Measurements from ENCODE around the gene KRT71.
"Not testable (repeated sequence)": the region's sequence is repeated elsewhere in the genome, so short reads cannot be mapped to it uniquely, and the experiment has no call there.

KRT71 gene

GRCh38 chr12:52552681-52553195 lies at the start of gene KRT71:
Gene KRT71 (minus strand): TSS chr12:52553145. CDS start chr12:52553077, 68 bp downstream.
- no peak for DNase-seq

- no peak for DNase-seq
Observed at GRCh38 chr12:52602552-52602951, 49.6 kb upstream of the KRT71 start.

GRCh38 chr12:52601671-52602070 lies 48.7 kb upstream of the KRT71 start:
- no peak for DNase-seq

GRCh38 chr12:52600941-52601481 lies 48.1 kb upstream of the KRT71 start, which contains the start of gene KRT72:
Gene KRT72 (minus strand): TSS chr12:52601463. CDS start chr12:52601452, 11 bp downstream.
- DNase-seq = no peak

GRCh38 chr12:52600475-52600874 lies 47.5 kb upstream of the KRT71 start:
- DNase-seq = no peak

GRCh38 chr12:52600071-52600470 lies 47.1 kb upstream of the KRT71 start:
- no peak for DNase-seq

GRCh38 chr12:52598966-52599365 lies 46.0 kb upstream of the KRT71 start:
- DNase-seq = no peak

GRCh38 chr12:52594237-52594636 lies 41.3 kb upstream of the KRT71 start:
- not testable (repeated sequence) for DNase-seq

- DNase-seq = no peak
Observed at GRCh38 chr12:52591521-52591920, 38.6 kb upstream of the KRT71 start.

GRCh38 chr12:52590021-52590420 lies 37.1 kb upstream of the KRT71 start:
- DNase-seq = no peak

GRCh38 chr12:52587563-52587962 lies 34.6 kb upstream of the KRT71 start:
- no peak for DNase-seq

GRCh38 chr12:52585946-52586345 lies 33.0 kb upstream of the KRT71 start:
- DNase-seq = peak; percentile 35 to 44

- no peak for DNase-seq
Observed at GRCh38 chr12:52585066-52585465, 32.1 kb upstream of the KRT71 start.

GRCh38 chr12:52584156-52584682 lies 31.3 kb upstream of the KRT71 start:
- DNase-seq = no peak

- DNase-seq = peak; percentile 58 to 72
Observed at GRCh38 chr12:52582971-52583456, 30.1 kb upstream of the KRT71 start.

GRCh38 chr12:52582486-52582885 lies 29.5 kb upstream of the KRT71 start:
- no peak for DNase-seq

- no peak for DNase-seq
Observed at GRCh38 chr12:52581481-52581880, 28.5 kb upstream of the KRT71 start.

- no peak for DNase-seq
Observed at GRCh38 chr12:52581066-52581465, 28.1 kb upstream of the KRT71 start.

GRCh38 chr12:52580496-52580895 lies 27.6 kb upstream of the KRT71 start:
- DNase-seq = no peak

- no peak for DNase-seq
Observed at GRCh38 chr12:52579468-52580465, 26.8 kb upstream of the KRT71 start.

- DNase-seq = no peak
Observed at GRCh38 chr12:52578469-52578868, 25.5 kb upstream of the KRT71 start.

- DNase-seq = no peak
Observed at GRCh38 chr12:52577316-52577715, 24.4 kb upstream of the KRT71 start.

GRCh38 chr12:52575948-52576347 lies 23.0 kb upstream of the KRT71 start:
- DNase-seq = no peak

Data from activated CD4-positive, alpha-beta T cell treated with anti-CD3 and anti-CD28 coated beads for 4 hours (primary cell).